Right ventricle myocardium superior (tissue), 1 donor: ENCODE data around the gene NVL. TPM values are rescaled to one million over a fixed set of nuclear protein-coding genes. Genes with fewer than 3 reads are reported as not detected.

Source experiments
- ATAC-seq: fragments of 200-7000 bp; cut with Tn5 transposase; one replicate; pipeline ENCODE4 v1.9.1; 2020; ENCODE audit warnings: mild to moderate bottlenecking; ENCODE audit not compliant: poor library complexity
- DNase-seq: peaks from one replicate; pipeline ENCODE4 v3.0.0-alpha.2; 2020
- intact Hi-C: fragments of 100-400 bp; cut with DNase I; formaldehyde crosslinking; loops from one replicate; pipeline ENCODE4 v1.11.2; 2022
- total RNA-seq: library from RNA; stranded (reverse); fragmentation: NEBNext Ultra II Directional; extraction: Animal tissue kit (Norgen Biotek cat#: 25700); gene quantifications from one replicate; pipeline ENCODE4 v1.2.1, GENCODE V29; 2021
- donor health status: DM: no; HTN: yes; CAD: no; lungs with severe emphysema.

Gene NVL
- total RNA-seq, 1 donor from 2014 or later: 8.4 TPM

DNA sequence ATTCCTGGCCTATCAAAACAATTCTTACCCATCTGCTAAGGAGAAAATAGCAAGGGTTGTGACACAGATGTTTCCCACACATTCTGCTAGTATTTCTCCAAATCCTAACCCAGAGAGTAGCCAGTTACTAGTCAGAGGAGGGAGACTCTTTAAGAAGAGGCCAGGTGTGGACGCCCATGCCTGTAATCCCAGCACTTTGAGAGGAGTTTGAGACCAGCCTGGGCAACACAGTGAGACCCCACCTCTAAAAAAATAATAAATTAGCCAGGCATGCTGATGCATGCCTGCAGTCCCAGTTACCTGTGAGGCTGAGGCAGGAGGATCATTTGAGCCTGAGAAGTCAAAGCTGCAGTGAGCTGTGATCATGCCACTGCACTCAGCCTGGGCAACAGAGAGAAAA, 28.6 kb downstream of the NVL start:
- intact Hi-C loops: no loop called here
- no peak for ATAC-seq
- DNase-seq: no peak

DNA sequence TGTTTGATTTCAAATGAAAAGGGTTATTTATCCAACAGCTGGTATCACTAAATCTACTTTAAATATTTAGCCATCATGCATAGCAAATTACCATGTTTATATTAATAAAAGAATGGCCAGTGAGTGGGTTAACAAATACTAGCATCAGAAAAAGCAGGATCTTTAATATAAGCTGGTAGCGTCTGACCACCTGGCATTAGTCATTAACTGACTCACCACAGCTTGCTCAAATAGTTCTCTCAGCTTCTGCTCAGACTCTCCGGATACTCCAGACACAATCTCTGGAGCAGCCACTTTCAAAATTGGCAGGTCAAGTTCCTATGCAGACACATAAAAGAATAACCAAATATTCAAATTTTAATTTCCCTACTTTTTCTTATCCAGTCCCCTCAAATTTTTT, 29.6 kb downstream of the NVL start:
- ATAC-seq (no peak), DNase-seq (no peak)
- intact Hi-C loops: no loop called here

DNA sequence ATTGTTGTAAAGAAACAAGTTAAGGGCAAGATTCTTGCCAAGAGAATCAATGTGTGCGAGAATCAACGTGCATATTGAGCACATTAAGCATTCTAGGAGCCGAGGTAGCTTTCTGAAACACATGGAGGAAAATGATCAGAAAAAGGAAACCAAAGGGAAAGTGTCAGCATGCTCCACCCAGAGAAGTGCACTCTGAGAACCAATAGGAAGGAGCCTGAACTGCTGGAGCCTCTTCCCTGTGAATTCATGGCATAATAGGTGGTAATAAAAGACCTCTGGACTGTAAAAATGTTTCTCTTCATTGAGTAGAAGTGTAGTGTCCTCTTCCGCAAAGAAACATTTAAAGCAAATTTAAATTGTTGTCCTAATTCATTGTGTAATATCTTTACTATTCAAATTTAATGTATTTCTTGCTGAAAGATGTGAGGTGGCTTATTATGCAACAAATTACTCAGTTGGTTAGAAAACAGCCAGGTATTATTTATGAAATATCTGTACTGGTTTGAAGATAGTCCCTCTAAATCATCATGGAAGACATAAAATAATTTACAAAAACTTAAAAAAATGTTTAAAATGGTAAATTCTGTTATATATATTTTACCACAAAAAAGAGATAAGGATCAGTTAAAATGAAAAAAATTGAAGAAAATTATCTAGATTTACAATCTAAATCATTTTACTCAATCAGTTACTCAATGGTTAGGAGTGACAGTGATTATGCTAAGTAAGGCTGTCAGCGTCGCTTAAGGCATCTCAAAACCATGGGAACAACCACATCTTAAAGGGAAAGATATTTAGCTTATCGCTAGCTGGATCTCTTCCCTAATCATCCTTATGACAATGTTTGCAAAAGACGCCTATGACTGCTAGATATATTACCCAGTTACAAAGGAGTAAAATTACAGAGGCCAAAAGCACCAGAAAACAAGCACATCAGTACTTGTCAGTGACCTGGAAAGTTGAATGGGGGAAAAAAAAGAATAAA, 31.3 kb downstream of the NVL start:
- intact Hi-C loops: no loop called here
- ATAC-seq (no peak), DNase-seq (no peak)

DNA sequence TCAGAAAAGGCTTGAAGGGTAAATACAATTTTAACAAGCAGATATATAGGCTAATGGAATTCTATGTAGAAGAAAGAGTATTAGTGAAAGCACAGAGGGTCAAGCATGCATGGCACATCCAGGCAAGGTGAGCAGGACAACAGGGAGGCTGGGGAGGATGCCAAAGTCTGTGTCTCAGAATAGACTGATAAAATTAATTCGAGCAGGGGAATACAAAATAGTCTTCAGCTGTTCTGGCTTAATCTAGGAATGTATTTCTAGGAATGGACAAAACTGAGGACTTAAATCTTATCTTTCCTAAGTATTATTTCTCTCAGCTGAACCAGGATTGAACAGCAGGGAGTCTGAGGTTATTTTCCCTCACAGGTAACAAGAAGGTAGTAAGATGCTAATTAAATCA, 35.2 kb downstream of the NVL start:
- DNase-seq (no peak), ATAC-seq (no peak)
- intact Hi-C loops: no loop called here

DNA sequence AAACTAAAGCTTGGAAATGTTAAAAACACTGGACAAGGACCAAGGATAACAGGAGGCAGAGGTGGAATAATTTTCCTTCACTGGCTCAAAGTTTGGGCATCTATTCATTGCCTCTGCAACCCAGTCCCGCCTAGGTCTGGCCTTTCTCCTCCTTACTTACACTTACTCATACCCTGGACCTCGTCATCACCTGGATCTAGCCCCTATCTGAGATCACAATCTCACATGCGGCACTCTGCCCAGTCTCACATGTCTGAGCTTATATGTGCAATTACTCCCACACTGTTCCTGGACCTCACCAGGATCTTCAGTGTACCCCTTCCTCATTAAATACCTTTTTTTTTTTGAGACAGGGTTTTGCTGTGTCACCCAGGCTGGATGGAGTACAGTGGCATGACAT, 37.6 kb downstream of the NVL start:
- intact Hi-C loops: no loop called here
- DNase-seq (no peak), ATAC-seq (no peak)

DNA sequence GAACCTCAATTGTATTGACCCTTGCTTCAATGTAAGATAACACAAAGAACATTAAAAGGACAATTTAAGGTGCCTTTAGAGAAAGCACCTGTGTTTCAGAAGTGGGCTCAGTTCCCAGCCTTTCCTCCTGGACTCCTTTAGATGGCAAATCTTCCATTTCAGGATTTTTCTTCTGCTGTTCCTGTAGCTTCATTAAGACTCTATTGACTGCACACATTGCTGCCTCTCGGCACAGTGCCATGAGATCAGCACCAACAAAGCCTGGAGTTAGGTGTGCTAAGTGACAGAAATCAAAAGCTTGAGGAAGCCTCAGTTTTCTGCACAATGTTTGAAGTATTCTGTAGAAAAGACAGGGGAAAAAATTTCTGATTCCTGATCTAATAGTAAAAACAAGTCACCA, 40.6 kb downstream of the NVL start:
- ATAC-seq (no peak), DNase-seq (no peak)
- intact Hi-C loops: loop anchor here (10.0 kb wide), 1 partner anchor 105 kb away; no protein-coding TSS in a partner anchor

DNA sequence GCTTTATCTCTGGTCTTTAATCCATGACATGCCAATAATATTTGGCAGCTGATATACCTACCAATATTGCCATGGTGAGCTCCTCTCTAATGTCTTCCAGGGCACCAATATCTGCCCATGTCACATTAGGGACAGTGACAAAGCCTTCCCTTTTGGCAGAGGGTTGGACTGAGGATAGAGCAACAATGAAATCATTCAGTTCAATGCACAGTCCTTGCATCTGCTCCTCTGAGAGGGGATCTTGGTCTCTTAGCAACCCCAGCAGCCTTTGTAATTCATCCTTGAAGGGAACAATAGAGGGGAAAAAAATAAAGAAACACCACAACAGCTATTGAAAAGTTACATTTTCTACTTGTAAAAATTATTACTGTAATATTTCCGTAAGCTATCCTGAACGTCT, 42.3 kb downstream of the NVL start:
- no peak for DNase-seq
- no peak for ATAC-seq

DNA sequence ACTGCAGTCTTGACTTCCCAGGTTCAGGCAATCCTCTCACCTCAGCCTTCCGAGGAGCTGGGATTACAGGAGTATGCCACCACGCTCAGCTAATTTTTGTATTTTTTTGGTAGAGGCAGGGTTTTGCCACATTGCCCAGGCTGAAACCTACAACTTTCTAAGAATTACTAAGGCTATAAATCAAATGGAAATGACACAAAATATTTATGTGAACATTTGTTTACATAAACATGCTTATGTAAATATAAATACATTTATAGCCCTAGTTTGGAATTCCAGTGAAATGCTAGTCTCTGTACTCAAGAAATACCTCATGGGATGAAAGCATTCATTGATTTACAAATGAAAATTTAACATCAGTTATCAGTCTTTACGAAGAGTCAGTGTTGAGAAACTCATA, 47.8 kb downstream of the NVL start:
- DNase-seq (no peak), ATAC-seq (no peak)
- intact Hi-C loops: loop anchor here (10.0 kb wide), 1 partner anchor 113 kb away; no protein-coding TSS in a partner anchor

More for the DNA sequence above, 42.3 kb downstream of the NVL start:
- intact Hi-C loops: loop anchor here (10.0 kb wide), 1 partner anchor 107 kb away; no protein-coding TSS in a partner anchor

DNA sequence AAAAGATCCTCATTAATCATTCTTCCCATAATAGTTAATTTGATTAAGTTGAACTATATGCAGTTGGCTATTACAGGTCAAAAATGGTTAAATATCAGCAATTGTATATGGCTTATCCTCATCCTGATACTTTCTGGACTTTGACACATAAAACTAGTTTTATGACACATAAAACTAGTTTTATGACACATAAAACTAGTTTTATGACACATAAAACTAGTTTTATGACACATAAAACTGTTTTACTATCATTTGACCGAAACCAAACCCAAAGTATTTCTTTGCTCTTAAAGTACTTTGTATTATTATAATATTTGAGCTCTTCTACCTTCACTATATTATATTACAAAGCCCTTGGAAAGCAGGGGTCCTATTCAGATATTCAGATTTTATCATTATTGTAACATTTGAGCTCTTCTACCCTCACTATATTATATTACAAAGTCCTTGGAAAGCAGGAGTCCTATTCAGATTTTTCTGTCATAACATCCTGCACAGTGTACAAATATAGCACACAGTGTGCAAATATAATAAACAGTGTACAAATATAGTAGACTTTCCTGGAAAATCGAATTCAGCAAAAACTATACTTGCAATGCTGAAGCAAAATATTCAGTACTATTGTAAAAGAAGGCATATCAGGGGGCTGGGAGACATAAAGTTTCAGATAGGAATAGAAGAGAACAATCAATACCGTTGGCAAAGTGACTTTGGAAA, 53.0 kb downstream of the NVL start:
- DNase-seq: no peak
- no peak for ATAC-seq
- intact Hi-C loops: no loop called here

DNA sequence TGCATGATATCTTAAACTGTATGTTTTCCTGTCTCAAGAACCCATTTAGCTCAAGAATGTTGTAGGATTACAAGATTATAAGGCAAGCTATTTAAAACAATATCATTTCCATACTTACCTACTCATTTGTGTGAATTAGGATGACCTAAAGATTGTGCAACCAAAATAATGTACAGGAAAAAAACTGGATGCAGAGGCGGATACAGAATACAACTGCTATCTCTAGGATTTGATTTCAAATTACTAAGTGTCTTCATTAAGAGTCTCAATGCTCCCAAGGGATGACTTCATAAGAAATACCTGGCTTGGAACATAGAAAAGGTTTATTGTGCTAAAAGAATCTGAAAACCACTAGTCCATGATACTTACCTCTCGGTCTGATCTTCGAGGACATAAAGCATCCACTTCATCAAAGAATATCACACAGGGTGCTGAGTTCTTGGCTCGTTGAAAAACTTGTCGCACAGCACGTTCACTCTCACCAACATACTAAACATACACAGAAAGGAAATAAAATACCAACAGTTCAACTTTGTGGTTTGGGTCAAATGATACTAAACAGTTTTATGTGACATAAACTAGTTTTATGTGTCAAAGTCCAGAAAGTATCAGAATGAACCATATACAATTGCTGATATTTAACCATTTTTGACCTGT, 54.9 kb downstream of the NVL start:
- intact Hi-C loops: no loop called here
- ATAC-seq (no peak), DNase-seq (no peak)

DNA sequence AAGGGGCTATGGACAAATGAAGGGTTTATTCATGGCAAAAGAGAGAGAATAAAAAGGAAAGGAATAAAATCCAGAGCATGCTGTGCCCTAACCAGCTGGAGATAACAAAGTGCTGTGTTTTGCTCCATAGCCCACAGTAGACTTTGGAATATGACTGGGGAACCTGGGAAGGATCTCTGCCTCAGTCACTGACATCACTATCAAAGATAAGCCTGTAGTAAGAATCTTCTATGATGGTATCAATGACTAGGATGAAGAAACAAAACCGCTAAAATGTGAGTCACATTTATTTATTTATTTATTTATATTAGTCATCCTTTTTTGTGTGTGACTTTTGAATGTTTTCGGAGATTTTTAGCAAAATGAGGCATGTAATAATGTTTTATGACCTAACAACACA, 56.3 kb downstream of the NVL start:
- intact Hi-C loops: no loop called here
- no peak for ATAC-seq
- DNase-seq: no peak

DNA sequence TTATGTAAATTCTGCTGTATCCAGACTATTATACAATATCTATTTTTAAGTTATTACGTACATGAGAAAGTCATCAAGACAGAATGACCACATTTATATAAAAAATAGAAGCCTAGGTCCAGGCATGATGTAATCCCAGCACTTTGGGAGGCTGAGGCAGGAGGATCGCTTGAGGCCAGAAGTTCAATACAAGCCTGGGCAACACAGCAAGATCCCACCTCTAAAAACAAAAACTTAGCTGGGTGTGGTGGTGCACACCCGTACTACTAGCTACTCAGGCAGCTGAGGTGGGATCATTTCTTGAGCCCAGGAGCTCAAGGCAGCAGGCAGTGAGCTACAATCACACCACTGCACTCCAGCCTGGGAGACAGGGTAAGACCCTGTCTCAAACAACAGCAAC, 58.9 kb downstream of the NVL start:
- intact Hi-C loops: no loop called here
- no peak for ATAC-seq
- no peak for DNase-seq

DNA sequence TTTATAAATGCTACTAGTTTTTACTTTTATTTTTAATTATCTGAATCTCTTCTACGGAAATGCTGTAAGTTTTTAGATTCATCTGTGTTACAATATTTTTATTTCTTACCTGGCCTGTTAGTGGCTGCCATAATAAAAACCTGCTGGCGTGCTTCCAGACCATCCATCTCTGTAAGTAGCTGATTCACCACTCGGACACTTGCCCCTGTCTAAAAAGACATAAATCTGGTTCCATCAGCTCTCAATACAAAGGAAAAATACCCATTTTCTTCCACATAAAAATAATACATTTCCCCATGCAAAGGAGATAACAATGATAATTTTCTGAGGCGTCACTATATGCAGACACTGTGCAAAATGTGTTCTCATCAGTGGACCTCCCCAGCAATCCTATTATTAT, 62.0 kb downstream of the NVL start:
- intact Hi-C loops: no loop called here
- ATAC-seq (no peak), DNase-seq (no peak)

DNA sequence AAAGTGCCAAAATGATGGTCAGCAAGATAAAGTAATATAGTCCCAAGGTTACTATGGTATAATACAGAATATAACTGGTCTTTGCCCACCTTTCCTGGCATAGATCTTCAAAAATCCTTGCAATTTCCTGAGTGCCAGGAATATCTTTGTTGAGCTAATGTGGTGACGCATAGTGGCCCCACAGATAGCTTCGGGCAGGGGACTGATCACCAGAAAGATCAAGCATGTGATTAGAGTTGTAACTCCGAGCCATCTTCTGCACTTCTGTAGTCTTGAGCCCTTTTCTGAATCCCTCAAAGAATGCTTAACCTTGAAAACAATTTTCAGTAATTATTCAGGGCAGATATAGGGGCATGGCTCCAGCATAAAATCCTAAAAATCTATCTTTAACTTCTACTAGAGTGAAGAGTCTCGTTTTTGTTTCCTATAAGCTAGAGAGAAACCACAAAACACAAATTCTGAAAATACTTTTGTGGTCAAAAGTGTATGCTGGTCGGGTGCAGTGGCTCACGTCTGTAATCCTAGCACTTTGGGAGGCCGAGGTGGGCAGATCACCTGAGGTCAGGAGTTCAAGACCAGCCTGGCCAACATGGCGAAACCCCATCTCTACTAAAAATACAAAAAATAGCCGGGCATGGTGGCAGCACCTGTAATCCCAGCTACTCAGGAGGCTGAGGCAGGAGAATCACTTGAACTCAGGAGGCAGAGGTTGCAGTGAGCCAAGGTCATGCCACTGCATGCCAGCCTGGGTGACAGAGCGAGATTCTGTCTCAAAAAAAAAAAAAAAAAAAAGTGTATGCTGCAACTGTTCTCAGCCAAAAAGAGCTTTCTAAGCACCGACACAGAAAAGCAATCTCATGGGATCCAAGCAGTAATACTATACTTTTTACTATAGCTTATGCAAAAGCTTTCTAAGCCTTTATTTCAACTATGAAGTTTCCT, 62.8 kb downstream of the NVL start:
- ATAC-seq (no peak), DNase-seq (no peak)
- intact Hi-C loops: no loop called here

DNA sequence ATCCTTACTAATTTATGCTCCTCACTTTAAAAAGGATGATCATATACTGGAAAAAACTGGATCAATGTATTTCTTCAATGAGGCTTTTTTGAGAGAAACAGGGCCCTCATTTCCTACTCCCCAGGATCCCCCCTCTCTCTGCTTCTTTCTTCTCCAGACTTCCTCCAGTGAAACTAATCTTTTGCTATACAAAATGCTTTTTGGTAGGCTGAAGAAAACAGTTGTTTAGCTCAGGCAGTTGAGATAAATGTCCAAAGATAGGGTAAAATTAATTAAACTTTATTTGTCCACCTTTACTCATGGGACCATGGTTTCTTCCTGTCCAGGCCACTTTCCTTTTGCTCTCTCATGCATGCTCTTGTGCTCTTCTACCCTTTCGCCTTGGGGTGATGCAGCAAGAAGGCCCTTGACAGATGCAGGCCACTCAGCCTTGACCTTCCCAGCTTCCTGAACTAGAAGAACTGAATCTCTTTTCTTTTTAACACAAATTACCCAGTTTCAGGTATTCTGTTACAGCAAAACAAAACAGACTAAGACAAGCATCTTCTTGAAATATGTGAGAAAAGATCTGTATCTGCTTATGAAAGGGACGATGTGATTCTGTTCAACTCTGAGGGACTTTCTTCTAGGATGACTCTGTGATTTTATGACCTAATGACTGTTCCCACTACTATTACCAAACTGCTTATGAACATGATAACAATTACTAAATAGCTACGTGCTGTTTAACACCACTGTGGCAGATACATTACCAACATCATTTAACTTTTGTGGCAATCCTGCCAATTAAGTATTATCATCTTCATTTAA, 63.7 kb downstream of the NVL start:
- DNase-seq: no peak
- ATAC-seq: no peak
- intact Hi-C loops: no loop called here

DNA sequence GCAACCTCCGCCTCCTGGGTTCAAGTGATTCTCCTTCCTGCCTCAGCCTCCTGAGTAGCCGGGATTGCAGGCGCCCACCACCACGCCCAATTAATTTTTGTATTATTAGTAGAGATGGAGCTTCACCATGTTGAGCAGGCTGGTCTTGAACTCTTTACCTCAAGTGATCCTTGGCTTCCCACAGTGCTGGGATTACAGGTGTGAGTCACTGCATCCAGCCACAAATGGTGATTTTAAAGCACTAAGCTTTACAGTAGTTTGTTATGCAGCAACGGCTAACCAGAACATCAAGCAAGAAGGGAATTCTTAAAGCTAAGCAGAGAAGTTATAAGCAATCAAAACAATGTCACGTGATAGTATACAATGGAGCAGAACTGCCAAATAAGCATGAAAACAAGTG, 65.7 kb downstream of the NVL start:
- DNase-seq: no peak
- intact Hi-C loops: no loop called here
- no peak for ATAC-seq

DNA sequence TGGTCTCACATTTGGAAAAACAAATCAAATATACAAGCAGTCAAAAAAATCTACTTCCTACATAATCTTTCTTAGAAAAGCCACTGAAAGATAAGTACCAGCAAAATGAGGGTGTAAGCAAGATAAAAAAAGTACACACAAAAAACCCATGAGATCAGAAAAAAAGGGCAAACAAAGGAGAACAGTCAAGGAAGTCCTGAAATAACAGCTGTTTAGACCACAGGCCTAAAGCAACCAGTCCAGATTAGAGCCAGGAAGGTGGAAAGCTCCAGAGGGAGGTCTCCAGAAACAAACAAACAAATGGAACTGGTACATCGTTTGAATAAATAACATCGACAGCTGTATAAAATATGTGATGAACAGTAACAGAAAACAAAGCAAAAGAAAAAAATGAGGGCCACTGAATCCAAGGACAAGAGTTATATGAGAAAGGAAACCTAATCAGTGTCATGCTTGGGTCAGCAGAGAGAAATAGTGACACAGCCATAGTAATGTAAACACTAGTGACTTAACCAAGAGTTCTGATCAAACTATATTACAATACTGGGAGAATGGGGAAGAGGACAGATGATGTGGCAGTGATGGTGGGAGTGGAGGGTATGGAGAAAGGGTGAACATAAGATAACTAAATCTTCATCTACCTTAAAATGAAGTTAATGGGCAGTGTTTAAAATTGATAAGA, 67.5 kb downstream of the NVL start:
- DNase-seq (no peak), ATAC-seq (no peak)
- intact Hi-C loops: no loop called here
